HepG2 (cell line): ENCODE results near the gene DPT. TPM values are rescaled to one million over a fixed set of nuclear protein-coding genes. Genes with fewer than 3 reads are reported as not detected.

Experiments
- ATAC-seq: fragments of 200-7000 bp; cut with Tn5 transposase; 3 replicates; pipeline ENCODE4 v1.9.1; 2020; ENCODE audit warnings: mild to moderate bottlenecking, moderate library complexity
- BruUV-seq: library from RNA; stranded (reverse); fragments of 400-500 nt; replicated peaks from 2 replicates; lab custom pipeline; 2021; lab: Mats Ljungman, UMichigan
- CTCF ChIA-PET: fragments of 300-600 bp; formaldehyde crosslinking; extraction: SDS; loops from one replicate; lab custom pipeline; 2021; ENCODE audit warnings: low total read pairs, inconsistent platforms, low intra/inter-chr PET ratio; lab: Yijun Ruan, JAX
- POLR2A ChIA-PET: fragments of 350-600 bp; sonication (Branson Sonifier 250); formaldehyde crosslinking; loops from one replicate; lab custom pipeline; 2020; ENCODE audit warnings: antibody characterized with exemption, inconsistent platforms; lab: Yijun Ruan, JAX
- DNase-seq: peaks from one replicate; pipeline ENCODE4 v3.0.0-alpha.2; 2015; ENCODE audit warnings: low spot score
- FAIRE-seq: peaks from 3 replicates; lab custom pipeline; 2011; peaks lifted over from hg19 to GRCh38; lab: Jason Lieb, UNC
- H2AFZ ChIP-seq: one replicate; pipeline ENCODE4 v1.6.1; 2011; ENCODE audit warnings: low read length, inconsistent platforms
- H3K27ac ChIP-seq: fragments of 300-600 bp; 3 replicates; pipeline ENCODE4 v1.8.0; 2011; ENCODE audit warnings: mixed run types, mild to moderate bottlenecking, mixed read lengths, low read length, inconsistent platforms; ENCODE audit not compliant: insufficient read depth; ENCODE audit errors: extremely low read length
- H3K27me3 ChIP-seq, 2 experiments: fragments of 200-600 bp in 1 of 2; 2 replicates in 1 of 2; 3 replicates in 1 of 2; pipeline versions ENCODE4 v1.6.0 to v1.8.0; 2011; ENCODE audit warnings: low read length in 2 of 2, mild to moderate bottlenecking in 2 of 2, moderate library complexity in 2 of 2, inconsistent platforms in 1 of 2; ENCODE audit not compliant: insufficient read depth in 2 of 2, control insufficient read depth in 1 of 2
- H3K36me3 ChIP-seq, 2 experiments: fragments of 200-600 bp in 1 of 2; replicated peaks in 1 of 2; 2 replicates in 1 of 2; 3 replicates in 1 of 2; pipeline versions ENCODE4 v1.5.1 to v1.8.0; 2011; ENCODE audit warnings: low read length in 2 of 2, inconsistent platforms in 1 of 2; ENCODE audit not compliant: insufficient read depth in 2 of 2, control insufficient read depth in 1 of 2
- H3K4me1 ChIP-seq: 2 replicates; pipeline ENCODE4 v1.5.1; 2012; ENCODE audit warnings: low read length, inconsistent platforms; ENCODE audit not compliant: insufficient read depth
- H3K4me2 ChIP-seq: 2 replicates; pipeline ENCODE4 v1.6.0; 2011; ENCODE audit warnings: low read depth, low read length, inconsistent platforms
- H3K4me3 ChIP-seq, 3 experiments: fragments of 200-600 bp in 1 of 3; sonication (generic), shearing (Covaris generic) in 1 of 3; replicated peaks in 1 of 3; 2 replicates each; pipeline ENCODE4 v1.5.1; 2011 to 2016; ENCODE audit warnings: low read length in 3 of 3, inconsistent platforms in 2 of 3, low read depth in 2 of 3, mild to moderate bottlenecking in 2 of 3, control low read depth in 1 of 3, mixed read lengths in 1 of 3; ENCODE audit not compliant: insufficient read depth in 1 of 3
- H3K79me2 ChIP-seq: one replicate; pipeline ENCODE4 v1.6.1; 2011; ENCODE audit warnings: low read length, inconsistent platforms; ENCODE audit not compliant: insufficient read depth
- H3K9ac ChIP-seq: 2 replicates; pipeline ENCODE4 v1.6.0; 2011; ENCODE audit warnings: mild to moderate bottlenecking, low read depth, low read length, inconsistent platforms; ENCODE audit not compliant: insufficient read depth
- H3K9me3 ChIP-seq: 2 replicates; pipeline ENCODE4 v1.5.1; 2012; ENCODE audit warnings: mild to moderate bottlenecking, low read length
- H4K20me1 ChIP-seq: 2 replicates; pipeline ENCODE4 v1.6.0; 2011; ENCODE audit warnings: inconsistent platforms, mild to moderate bottlenecking, low read length, moderate library complexity; ENCODE audit not compliant: insufficient read depth
- ADNP ChIP-seq: sonication (generic); formaldehyde crosslinking; IDR thresholded peaks from 2 replicates; pipeline ENCODE4 v1.4.0; 2020; ENCODE audit warnings: missing genetic modification reagents
- DZIP1 ChIP-seq: sonication (generic); formaldehyde crosslinking; IDR thresholded peaks from 2 replicates; pipeline ENCODE4 v1.5.0; 2020; ENCODE audit warnings: mild to moderate bottlenecking, missing genetic modification reagents
- ERF ChIP-seq: IDR thresholded peaks from 2 replicates; pipeline ENCODE4 v1.6.1; 2018; ENCODE audit warnings: missing biosample characterization, missing genetic modification reagents
- HNRNPUL1 ChIP-seq: fragments of 200-400 bp; formaldehyde crosslinking; IDR thresholded peaks from 2 replicates; pipeline ENCODE4 v1.6.1; 2017; ENCODE audit warnings: low read depth, mild to moderate bottlenecking, low read length, moderate library complexity
- KMT2B ChIP-seq: IDR thresholded peaks from 2 replicates; pipeline ENCODE4 v1.6.1; 2016; ENCODE audit warnings: missing genetic modification reagents, missing compliant biosample characterization
- MED8 ChIP-seq: sonication (generic); formaldehyde crosslinking; IDR thresholded peaks from 2 replicates; pipeline ENCODE4 v1.8.1; 2023; ENCODE audit warnings: mild to moderate bottlenecking, missing genetic modification reagents; ENCODE audit not compliant: insufficient replicate concordance
- NKX3-1 ChIP-seq: sonication (generic); formaldehyde crosslinking; IDR thresholded peaks from 2 replicates; pipeline ENCODE4 v1.5.0; 2020; ENCODE audit warnings: missing genetic modification reagents
- PAF1 ChIP-seq: IDR thresholded peaks from 2 replicates; pipeline ENCODE4 v1.6.1; 2016; ENCODE audit warnings: missing genetic modification reagents, missing compliant biosample characterization
- POGZ ChIP-seq: sonication (generic); formaldehyde crosslinking; IDR thresholded peaks from 2 replicates; pipeline ENCODE4 v1.4.0; 2020; ENCODE audit warnings: mild to moderate bottlenecking, missing genetic modification reagents
- SIN3B ChIP-seq: fragments of 150-350 bp; IDR thresholded peaks from 2 replicates; pipeline ENCODE4 v1.6.1; 2014; ENCODE audit warnings: low read length
- TSC22D2 ChIP-seq: sonication (generic); formaldehyde crosslinking; IDR thresholded peaks from 2 replicates; pipeline ENCODE4 v1.5.1; 2020; ENCODE audit warnings: missing genetic modification reagents, mild to moderate bottlenecking, borderline replicate concordance
- ZNF790 ChIP-seq: sonication (generic); formaldehyde crosslinking; IDR thresholded peaks from 2 replicates; pipeline ENCODE4 v1.8.0; 2022; ENCODE audit warnings: missing genetic modification reagents, mild to moderate bottlenecking, borderline replicate concordance
- ZSCAN12 ChIP-seq: sonication (generic); formaldehyde crosslinking; IDR thresholded peaks from 2 replicates; pipeline ENCODE4 v1.9.0; 2021; ENCODE audit warnings: mild to moderate bottlenecking, missing genetic modification reagents
- WGBS: methylation state at CpG from one replicate; pipeline ENCODE4 v1.1.6; 2017; ENCODE audit warnings: low lambda C conversion rate; 5-methylcytosine and 5-hydroxymethylcytosine counted together
- in situ Hi-C: cut with HindIII; loops from 2 replicates; pipeline ENCODE4 v1.10.0; 2017; ENCODE audit warnings: low pct_unique_long_range_greater_than_20kb; ENCODE audit not compliant: extremely low pct_ligation_motif_present
- intact Hi-C: fragments of 100-400 bp; cut with micrococcal nuclease; formaldehyde crosslinking; loops from one replicate; pipeline ENCODE4 v1.10.0; 2022; ENCODE audit not compliant: unreplicated experiment
- polyA plus RNA-seq, 8 experiments: library from polyadenylated mRNA; depleted of rRNA in 3 of 8; stranded (reverse) in 7 of 8; unstranded in 1 of 8; fragments of >200 nt; fragmentation: Illumina TruSeq in 4 of 8; extraction: Trizol in 4 of 8; gene quantifications; 2 replicates each; pipeline versions ENCODE4 v1.2.1 to v1.2.3, GENCODE V29; 2011 to 2016; ENCODE audit warnings: low read depth in 4 of 8, missing spikeins in 1 of 8, mixed read lengths in 1 of 8; ENCODE audit not compliant: insufficient read depth in 1 of 8
- total RNA-seq, 5 experiments: library from RNA; depleted of rRNA; stranded (reverse); fragments of >200 nt; fragmentation: Illumina TruSeq; extraction: Trizol; gene quantifications; 2 replicates each; pipeline ENCODE4 v1.2.3, GENCODE V29; 2016; ENCODE audit warnings: low read depth in 1 of 5
- TF ChIP-seq, protein P1 (sequence below), 2 experiments: sonication (generic) in 1 of 2; formaldehyde crosslinking in 1 of 2; IDR thresholded peaks; 2 replicates each; pipeline versions ENCODE4 v1.4.0 to v1.6.1; 2016 to 2020; ENCODE audit warnings: borderline replicate concordance in 1 of 2, low read depth in 1 of 2, mild to moderate bottlenecking in 1 of 2, missing genetic modification reagents in 1 of 2
- TF ChIP-seq, protein P2 (sequence below): sonication (generic); formaldehyde crosslinking; IDR thresholded peaks from 2 replicates; pipeline ENCODE4 v1.8.1; 2023; ENCODE audit warnings: missing genetic modification reagents, mild to moderate bottlenecking, borderline replicate concordance
- TF ChIP-seq, protein P3 (sequence below): sonication (generic); formaldehyde crosslinking; IDR thresholded peaks from 2 replicates; pipeline ENCODE4 v1.4.0; 2020; ENCODE audit warnings: mild to moderate bottlenecking, missing genetic modification reagents

The DPT gene
- total and polyA plus RNA-seq, 2 of the 13 experiments (the other 11 are each of a cell fraction or from before 2014, with no cell fraction given): 0.04 TPM; not detected in 1

- Histone ChIP-seq H3K4me1 (peaks cover 13% of the 10 kb centered on the region), H4K20me1 (no peaks in the 10 kb centered on the region), H3K36me3 (no peaks in the 10 kb centered on the region), H3K79me2 (no peaks in the 10 kb centered on the region), H3K4me2 (no peak overlapping the region), H3K27me3 (peaks cover 0 to 5% of the 10 kb centered on the region in 2 experiments; a peak in 3 of 5 replicates), H3K9me3 (no peaks in the 10 kb centered on the region), H3K9ac (no peak overlapping the region), H3K27ac (no peak overlapping the region), H2AFZ (no peak overlapping the region), H3K4me3 (no peak overlapping the region)
- no peak for TF ChIP-seq DZIP1 (CRISPR knock-in tag)
- TF ChIP-seq ADNP (CRISPR knock-in tag): no peak
- TF ChIP-seq KMT2B: no peak
- TF ChIP-seq HNRNPUL1: no peak
- TF ChIP-seq POGZ: no peak
- TF ChIP-seq, protein P1, sequence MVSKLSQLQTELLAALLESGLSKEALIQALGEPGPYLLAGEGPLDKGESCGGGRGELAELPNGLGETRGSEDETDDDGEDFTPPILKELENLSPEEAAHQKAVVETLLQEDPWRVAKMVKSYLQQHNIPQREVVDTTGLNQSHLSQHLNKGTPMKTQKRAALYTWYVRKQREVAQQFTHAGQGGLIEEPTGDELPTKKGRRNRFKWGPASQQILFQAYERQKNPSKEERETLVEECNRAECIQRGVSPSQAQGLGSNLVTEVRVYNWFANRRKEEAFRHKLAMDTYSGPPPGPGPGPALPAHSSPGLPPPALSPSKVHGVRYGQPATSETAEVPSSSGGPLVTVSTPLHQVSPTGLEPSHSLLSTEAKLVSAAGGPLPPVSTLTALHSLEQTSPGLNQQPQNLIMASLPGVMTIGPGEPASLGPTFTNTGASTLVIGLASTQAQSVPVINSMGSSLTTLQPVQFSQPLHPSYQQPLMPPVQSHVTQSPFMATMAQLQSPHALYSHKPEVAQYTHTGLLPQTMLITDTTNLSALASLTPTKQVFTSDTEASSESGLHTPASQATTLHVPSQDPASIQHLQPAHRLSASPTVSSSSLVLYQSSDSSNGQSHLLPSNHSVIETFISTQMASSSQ (IDR thresholded peaks at IDR 0.05; ENCODE audit: low read depth): no peak
- TF ChIP-seq, protein P1 (CRISPR knock-in tag; IDR thresholded peaks at IDR 0.05; ENCODE audit: borderline replicate concordance): no peak
- no peak for TF ChIP-seq MED8 (CRISPR knock-in tag)
- TF ChIP-seq ERF: no peak
- no peak for TF ChIP-seq ZSCAN12 (CRISPR knock-in tag)
- TF ChIP-seq PAF1 (CRISPR knock-in tag): no peak
- TF ChIP-seq, protein P2, sequence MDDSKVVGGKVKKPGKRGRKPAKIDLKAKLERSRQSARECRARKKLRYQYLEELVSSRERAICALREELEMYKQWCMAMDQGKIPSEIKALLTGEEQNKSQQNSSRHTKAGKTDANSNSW (CRISPR knock-in tag): no peak
- TF ChIP-seq, protein P3, sequence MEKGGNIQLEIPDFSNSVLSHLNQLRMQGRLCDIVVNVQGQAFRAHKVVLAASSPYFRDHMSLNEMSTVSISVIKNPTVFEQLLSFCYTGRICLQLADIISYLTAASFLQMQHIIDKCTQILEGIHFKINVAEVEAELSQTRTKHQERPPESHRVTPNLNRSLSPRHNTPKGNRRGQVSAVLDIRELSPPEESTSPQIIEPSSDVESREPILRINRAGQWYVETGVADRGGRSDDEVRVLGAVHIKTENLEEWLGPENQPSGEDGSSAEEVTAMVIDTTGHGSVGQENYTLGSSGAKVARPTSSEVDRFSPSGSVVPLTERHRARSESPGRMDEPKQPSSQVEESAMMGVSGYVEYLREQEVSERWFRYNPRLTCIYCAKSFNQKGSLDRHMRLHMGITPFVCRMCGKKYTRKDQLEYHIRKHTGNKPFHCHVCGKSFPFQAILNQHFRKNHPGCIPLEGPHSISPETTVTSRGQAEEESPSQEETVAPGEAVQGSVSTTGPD (CRISPR knock-in tag): no peak
- no peak for TF ChIP-seq NKX3-1 (CRISPR knock-in tag)
- no peak for TF ChIP-seq TSC22D2 (CRISPR knock-in tag)
- no peak for TF ChIP-seq ZNF790 (CRISPR knock-in tag)
- TF ChIP-seq SIN3B: no peak
- ChIA-PET CTCF (no interaction called here), POLR2A (no interaction called here)
- BruUV-seq: no TSS peak
- intact Hi-C loops: no loop called here
- FAIRE-seq (no peak), ATAC-seq (no peak), DNase-seq (no peak)
- in situ Hi-C loops: no loop called here
- WGBS: 53% methylated on average over 6 of the region's 8 CpGs
Observed at GRCh38 chr1:168714012-168714411, 15.0 kb downstream of the DPT start.
